Caco-2 (cell line): ENCODE measurements around the gene MGLL. TPM values are rescaled to one million over a fixed set of nuclear protein-coding genes. Genes with fewer than 3 reads are reported as not detected.
A peak's percentile ranks its signal among the peaks of the same experiment; 100 is the strongest.

Experiments used
- BruUV-seq: library from RNA; stranded (reverse); fragments of 400-500 nt; replicated peaks from 2 replicates; lab custom pipeline; 2021; lab: Mats Ljungman, UMichigan
- CTCF ChIA-PET: fragments of 300-600 bp; sonication (Branson Sonifier 250); formaldehyde crosslinking; loops from one replicate; lab custom pipeline; 2022; ENCODE audit warnings: antibody characterized with exemption; lab: Charles Lee
- POLR2A ChIA-PET: fragments of 300-600 bp; sonication (Branson Sonifier 250); formaldehyde crosslinking; loops from one replicate; lab custom pipeline; 2022; ENCODE audit warnings: antibody characterized with exemption; lab: Charles Lee
- DNase-seq, 2 experiments: peaks; one replicate each; pipeline versions ENCODE4 v3.0.0 to v3.0.0-alpha.2; 2020 to 2022
- H3K27me3 ChIP-seq: replicated peaks from 2 replicates; pipeline ENCODE4 v1.6.0; 2011; ENCODE audit warnings: low read length; ENCODE audit not compliant: control insufficient read depth, insufficient read depth
- H3K36me3 ChIP-seq: 2 replicates; pipeline ENCODE4 v1.5.1; 2011; ENCODE audit warnings: low read length; ENCODE audit not compliant: control insufficient read depth, insufficient read depth
- H3K4me1 ChIP-seq: fragments of 250-450 bp; sonication (Bioruptor Pico); 2 replicates; pipeline ENCODE4 v1.5.1; 2020; ENCODE audit warnings: mild to moderate bottlenecking
- H3K4me3 ChIP-seq: 2 replicates; pipeline ENCODE4 v1.5.1; 2011; ENCODE audit warnings: low read depth, mild to moderate bottlenecking, control low read depth, low read length
- H3K9me3 ChIP-seq: fragments of 250-450 bp; sonication (Bioruptor Pico); 2 replicates; pipeline ENCODE4 v1.5.1; 2020; ENCODE audit warnings: mild to moderate bottlenecking, moderate library complexity
- H3K27ac Mint-ChIP-seq: one replicate; pipeline ENCODE4 v1.8.0; 2022; ENCODE audit warnings: mixed read lengths; ENCODE audit not compliant: unreplicated experiment
- H3K27me3 Mint-ChIP-seq: one replicate; pipeline ENCODE4 v1.8.0; 2022; ENCODE audit warnings: mixed read lengths; ENCODE audit not compliant: insufficient read depth, unreplicated experiment
- H3K36me3 Mint-ChIP-seq: one replicate; pipeline ENCODE4 v1.8.0; 2022; ENCODE audit warnings: mild to moderate bottlenecking, mixed read lengths; ENCODE audit not compliant: insufficient read depth, unreplicated experiment
- H3K4me1 Mint-ChIP-seq: one replicate; pipeline ENCODE4 v1.8.0; 2022; ENCODE audit warnings: low read depth, mixed read lengths; ENCODE audit not compliant: unreplicated experiment
- H3K4me3 Mint-ChIP-seq: one replicate; pipeline ENCODE4 v1.8.0; 2022; ENCODE audit warnings: mild to moderate bottlenecking, moderate library complexity, mixed read lengths; ENCODE audit not compliant: unreplicated experiment
- H3K9me3 Mint-ChIP-seq: one replicate; pipeline ENCODE4 v1.8.0; 2022; ENCODE audit warnings: mixed read lengths; ENCODE audit not compliant: unreplicated experiment
- intact Hi-C: fragments of 100-400 bp; cut with micrococcal nuclease; formaldehyde crosslinking; loops from one replicate; pipeline ENCODE4 v1.10.0; 2022; ENCODE audit not compliant: unreplicated experiment
- total RNA-seq: library from RNA; stranded (reverse); gene quantifications from 2 replicates; pipeline ENCODE4 v1.2.3, GENCODE V29; 2022
- TF ChIP-seq, protein P1 (sequence below), 2 experiments: fragments of 200-600 bp in 1 of 2; IDR thresholded peaks; 1 replicate in 1 of 2; 2 replicates in 1 of 2; pipeline versions ENCODE4 v1.5.1 to v1.8.0; 2011 to 2022; ENCODE audit warnings: antibody characterized with exemption in 1 of 2, control low read depth in 1 of 2, inconsistent platforms in 1 of 2, low read depth in 1 of 2, low read length in 1 of 2, mild to moderate bottlenecking in 1 of 2, moderate library complexity in 1 of 2; ENCODE audit not compliant: insufficient read depth in 1 of 2, severe bottlenecking in 1 of 2, unreplicated experiment in 1 of 2

The MGLL gene
- total RNA-seq, 1 experiment from 2014 or later, result 7.8 TPM

DNA sequence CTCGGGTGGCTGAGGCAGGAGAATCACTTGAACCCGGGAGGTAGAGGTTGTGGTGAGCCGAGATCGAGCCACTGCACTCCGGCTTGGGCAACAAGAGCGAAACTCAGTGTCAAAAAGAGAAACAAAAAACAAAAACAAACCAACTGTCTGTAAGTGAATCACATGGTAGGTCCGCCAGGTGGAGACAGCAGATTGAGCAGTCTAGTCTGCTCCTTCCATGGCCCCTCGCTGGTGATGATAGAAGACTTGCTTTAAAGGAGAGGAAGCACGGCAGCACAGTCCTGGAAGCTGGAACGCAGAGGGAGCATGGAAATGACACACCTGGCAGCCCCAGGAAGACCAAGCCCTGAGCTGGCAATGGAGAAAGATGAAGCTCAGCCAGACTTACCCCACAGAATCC, 31.4 kb upstream of the MGLL start:
- no peak overlapping the region for H3K4me3 Mint-ChIP-seq
- H3K4me1 Mint-ChIP-seq, result no peaks in the 10 kb centered on the region
- H3K27me3 ChIP-seq, result no peaks in the 10 kb centered on the region
- ChIA-PET CTCF (interaction anchor here (0.9 kb wide), 1 partner anchor 63 kb away, joined by 5 read pairs; no protein-coding TSS in a partner anchor), POLR2A (no interaction called here)
- TF ChIP-seq, protein P1, sequence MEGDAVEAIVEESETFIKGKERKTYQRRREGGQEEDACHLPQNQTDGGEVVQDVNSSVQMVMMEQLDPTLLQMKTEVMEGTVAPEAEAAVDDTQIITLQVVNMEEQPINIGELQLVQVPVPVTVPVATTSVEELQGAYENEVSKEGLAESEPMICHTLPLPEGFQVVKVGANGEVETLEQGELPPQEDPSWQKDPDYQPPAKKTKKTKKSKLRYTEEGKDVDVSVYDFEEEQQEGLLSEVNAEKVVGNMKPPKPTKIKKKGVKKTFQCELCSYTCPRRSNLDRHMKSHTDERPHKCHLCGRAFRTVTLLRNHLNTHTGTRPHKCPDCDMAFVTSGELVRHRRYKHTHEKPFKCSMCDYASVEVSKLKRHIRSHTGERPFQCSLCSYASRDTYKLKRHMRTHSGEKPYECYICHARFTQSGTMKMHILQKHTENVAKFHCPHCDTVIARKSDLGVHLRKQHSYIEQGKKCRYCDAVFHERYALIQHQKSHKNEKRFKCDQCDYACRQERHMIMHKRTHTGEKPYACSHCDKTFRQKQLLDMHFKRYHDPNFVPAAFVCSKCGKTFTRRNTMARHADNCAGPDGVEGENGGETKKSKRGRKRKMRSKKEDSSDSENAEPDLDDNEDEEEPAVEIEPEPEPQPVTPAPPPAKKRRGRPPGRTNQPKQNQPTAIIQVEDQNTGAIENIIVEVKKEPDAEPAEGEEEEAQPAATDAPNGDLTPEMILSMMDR (IDR thresholded peaks at IDR 0.05; ENCODE audit: insufficient read depth in 1 of 2, low read depth in 1 of 2, low read length in 1 of 2, severe bottlenecking in 1 of 2, unreplicated experiment in 1 of 2), result no peak
- DNase-seq, result peak; percentile 32 to 43
- H3K27me3 Mint-ChIP-seq, result no peaks in the 10 kb centered on the region
- H3K36me3 Mint-ChIP-seq, result no peaks in the 10 kb centered on the region
- intact Hi-C loops, result loop anchor here (1.0 kb wide), 2 partner anchors 107 to 118 kb away; no protein-coding TSS in a partner anchor
- no peaks in the 10 kb centered on the region for H3K9me3 ChIP-seq
- no peak overlapping the region for H3K27ac Mint-ChIP-seq
- no peak overlapping the region for H3K4me3 ChIP-seq
- no peaks in the 10 kb centered on the region for H3K4me1 ChIP-seq
- no TSS peak for BruUV-seq
- no peaks in the 10 kb centered on the region for H3K36me3 ChIP-seq
- H3K9me3 Mint-ChIP-seq, result no peaks in the 10 kb centered on the region

DNA sequence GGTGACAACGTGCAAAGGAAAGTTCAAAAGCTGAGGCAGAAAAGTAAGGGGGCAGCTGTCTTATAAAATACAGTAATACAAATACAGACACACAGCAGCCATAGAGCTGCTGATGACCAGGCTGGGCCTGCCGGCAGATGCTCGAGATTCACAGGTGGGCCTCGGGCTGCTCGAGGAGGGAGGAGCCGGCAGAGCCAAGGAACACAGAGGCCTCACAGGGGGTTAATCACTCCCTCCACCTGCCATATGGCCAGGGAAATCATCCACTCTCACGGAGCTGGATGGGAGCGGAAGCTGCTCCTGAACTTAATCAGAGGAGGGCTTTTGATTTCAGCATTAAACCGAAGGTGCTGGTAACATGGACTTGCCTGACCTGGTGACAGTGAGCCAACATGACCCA, 29.6 kb upstream of the MGLL start:
- no peak overlapping the region for H3K4me3 Mint-ChIP-seq
- H3K36me3 Mint-ChIP-seq, result no peaks in the 10 kb centered on the region
- H3K4me3 ChIP-seq, result no peak overlapping the region
- no TSS peak for BruUV-seq
- no peaks in the 10 kb centered on the region for H3K27me3 ChIP-seq
- CTCF ChIA-PET, result no interaction called here
- intact Hi-C loops, result no loop called here
- TF ChIP-seq, protein P1 (IDR thresholded peaks at IDR 0.05; ENCODE audit: insufficient read depth in 1 of 2, low read depth in 1 of 2, low read length in 1 of 2, severe bottlenecking in 1 of 2, unreplicated experiment in 1 of 2), result no peak
- POLR2A ChIA-PET, result no interaction called here
- no peaks in the 10 kb centered on the region for H3K4me1 Mint-ChIP-seq
- H3K9me3 Mint-ChIP-seq, result no peaks in the 10 kb centered on the region
- H3K9me3 ChIP-seq, result no peaks in the 10 kb centered on the region
- DNase-seq, result no peak
- H3K4me1 ChIP-seq, result no peaks in the 10 kb centered on the region
- no peak overlapping the region for H3K27ac Mint-ChIP-seq
- no peaks in the 10 kb centered on the region for H3K27me3 Mint-ChIP-seq
- no peaks in the 10 kb centered on the region for H3K36me3 ChIP-seq

DNA sequence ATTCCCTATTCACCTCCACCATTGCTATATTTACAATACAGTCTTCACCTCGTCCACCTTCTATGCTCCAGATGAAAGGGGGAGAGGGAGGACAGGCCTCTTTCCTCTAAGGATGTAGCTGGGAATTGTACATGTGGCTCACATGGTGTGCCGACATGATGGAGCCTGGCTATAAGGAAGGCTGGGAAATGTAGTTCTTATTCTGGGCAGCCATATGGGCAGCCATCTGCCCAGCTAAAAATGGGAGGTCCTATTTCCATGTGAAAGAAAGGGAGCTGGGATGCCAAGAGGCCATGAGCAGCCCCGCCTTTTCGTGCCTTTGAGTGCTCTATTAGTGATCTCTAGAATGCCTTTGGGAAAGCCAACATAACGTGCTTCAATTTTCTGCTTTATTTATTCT, 27.1 kb upstream of the MGLL start:
- Mint-ChIP-seq H3K36me3 (no peaks in the 10 kb centered on the region), H3K27ac (no peak overlapping the region)
- BruUV-seq, result no TSS peak

More for the DNA sequence above, 27.1 kb upstream of the MGLL start:
- H3K9me3 ChIP-seq, result no peaks in the 10 kb centered on the region
- no peaks in the 10 kb centered on the region for H3K27me3 ChIP-seq
- H3K4me1 ChIP-seq, result no peaks in the 10 kb centered on the region
- H3K36me3 ChIP-seq, result no peaks in the 10 kb centered on the region
- no peak for DNase-seq
- Mint-ChIP-seq H3K9me3 (no peaks in the 10 kb centered on the region), H3K4me1 (no peaks in the 10 kb centered on the region), H3K27me3 (no peaks in the 10 kb centered on the region), H3K4me3 (no peak overlapping the region)
- ChIA-PET POLR2A (no interaction called here), CTCF (no interaction called here)
- intact Hi-C loops, result no loop called here
- TF ChIP-seq, protein P1 (IDR thresholded peaks at IDR 0.05; ENCODE audit: insufficient read depth in 1 of 2, low read depth in 1 of 2, low read length in 1 of 2, severe bottlenecking in 1 of 2, unreplicated experiment in 1 of 2), result no peak
- H3K4me3 ChIP-seq, result no peak overlapping the region
